HG03457 (cell line): Measurements from ENCODE around the gene MRAP.

Experiments
- ATAC-seq: cut with Tn5 transposase; IDR thresholded peaks from one replicate; pipeline ENCODE4 v1.9.1; 2021; ENCODE audit warnings: moderate number of reproducible peaks; ENCODE audit not compliant: unreplicated experiment

MRAP gene

GRCh38 chr21:32321480-32321879 is 22.8 kb downstream of the MRAP start:
- no peak for ATAC-seq

- ATAC-seq: no peak
These were observed 23.4 kb downstream of the MRAP start for GRCh38 chr21:32322103-32322502.

GRCh38 chr21:32322676-32323075 is 24.0 kb downstream of the MRAP start:
- no peak for ATAC-seq

- ATAC-seq: no peak
These were observed 27.1 kb downstream of the MRAP start for GRCh38 chr21:32325706-32326105.

GRCh38 chr21:32328595-32328994 is 29.9 kb downstream of the MRAP start:
- no peak for ATAC-seq

GRCh38 chr21:32329331-32329730 is 30.7 kb downstream of the MRAP start:
- ATAC-seq: no peak

GRCh38 chr21:32329776-32330175 is 31.1 kb downstream of the MRAP start:
- ATAC-seq: no peak

- ATAC-seq: no peak
These were observed 32.2 kb downstream of the MRAP start for GRCh38 chr21:32330784-32331311.

- no peak for ATAC-seq
These were observed 33.0 kb downstream of the MRAP start for GRCh38 chr21:32331444-32332305.

GRCh38 chr21:32332463-32332951 is 33.9 kb downstream of the MRAP start:
- no peak for ATAC-seq

GRCh38 chr21:32333953-32334673 is 35.5 kb downstream of the MRAP start:
- no peak for ATAC-seq

GRCh38 chr21:32334980-32335531 is 36.4 kb downstream of the MRAP start:
- ATAC-seq: no peak

GRCh38 chr21:32335601-32336575 is 37.2 kb downstream of the MRAP start:
- no peak for ATAC-seq

GRCh38 chr21:32336711-32337110 is 38.1 kb downstream of the MRAP start:
- no peak for ATAC-seq

- no peak for ATAC-seq
These were observed 38.6 kb downstream of the MRAP start for GRCh38 chr21:32337206-32337605.

- no peak for ATAC-seq
These were observed 39.7 kb downstream of the MRAP start for GRCh38 chr21:32338209-32338921.

GRCh38 chr21:32340863-32341848 is 42.5 kb downstream of the MRAP start:
- ATAC-seq: no peak

- no peak for ATAC-seq
These were observed 48.3 kb downstream of the MRAP start for GRCh38 chr21:32346951-32347350.
